Activated naive CD4-positive, alpha-beta T cell treated with anti-CD3 and anti-CD28 coated beads, Interleukin-2, amount 10 ng/mL, durations not matched to agents 7 days and 5 days (primary cell): Measurements from ENCODE around the gene PFDN2.
"Not testable (repeated sequence)": the region's sequence is repeated elsewhere in the genome, so short reads cannot be mapped to it uniquely, and the experiment has no call there.

Source experiments
- CTCF ChIA-PET: fragments of 350-600 bp; sonication (Branson Sonifier 250); formaldehyde crosslinking; loops from one replicate; lab custom pipeline; 2021; ENCODE audit warnings: antibody characterized with exemption; lab: Charles Lee
- DNase-seq: peaks from one replicate; pipeline ENCODE4 v3.0.0-alpha.2; 2020
- H3K27ac Mint-ChIP-seq: one replicate; pipeline ENCODE4 v1.8.0; 2021; ENCODE audit warnings: mild to moderate bottlenecking, moderate library complexity, mixed read lengths
- H3K27me3 Mint-ChIP-seq: one replicate; pipeline ENCODE4 v1.8.0; 2021; ENCODE audit warnings: mild to moderate bottlenecking, mixed read lengths
- H3K36me3 Mint-ChIP-seq: one replicate; pipeline ENCODE4 v1.8.0; 2021; ENCODE audit warnings: mixed read lengths
- H3K4me1 Mint-ChIP-seq: one replicate; pipeline ENCODE4 v1.8.0; 2021; ENCODE audit warnings: mixed read lengths
- H3K4me3 Mint-ChIP-seq: one replicate; pipeline ENCODE4 v1.8.0; 2021; ENCODE audit warnings: mild to moderate bottlenecking, moderate library complexity, mixed read lengths
- H3K9me3 Mint-ChIP-seq: one replicate; pipeline ENCODE4 v1.8.0; 2021; ENCODE audit warnings: mixed read lengths

Gene PFDN2

GRCh38 chr1:161131523-161132409 is 13.9 kb upstream of the PFDN2 start:
- peak overlapping the region; percentile 86 for H3K27ac Mint-ChIP-seq
- no peaks in the 10 kb centered on the region for H3K27me3 Mint-ChIP-seq
- CTCF ChIA-PET, result interaction anchor here (0.8 to 1.4 kb wide), 5 partner anchors 14 to 134 kb away, joined by 3 to 4 read pairs (median 4); partner anchors contain the start of genes ARHGAP30, NIT1 and PFDN2
- peaks cover 59% of the 10 kb centered on the region for H3K4me1 Mint-ChIP-seq
- DNase-seq, result no peak
- H3K4me3 Mint-ChIP-seq, result no peak overlapping the region
- peaks cover 37% of the 10 kb centered on the region for H3K36me3 Mint-ChIP-seq
- no peaks in the 10 kb centered on the region for H3K9me3 Mint-ChIP-seq

GRCh38 chr1:161130266-161130665 is 12.4 kb upstream of the PFDN2 start:
- H3K9me3 Mint-ChIP-seq, result no peaks in the 10 kb centered on the region
- CTCF ChIA-PET, result interaction anchor here (0.6 kb wide), 1 partner anchor 53 kb away, joined by 4 read pairs; no protein-coding TSS in a partner anchor
- no peaks in the 10 kb centered on the region for H3K27me3 Mint-ChIP-seq
- peak overlapping the region; percentile 25 for H3K4me3 Mint-ChIP-seq
- H3K4me1 Mint-ChIP-seq, result peaks cover 62% of the 10 kb centered on the region
- H3K27ac Mint-ChIP-seq, result peak overlapping the region; percentile 24
- peaks cover 47% of the 10 kb centered on the region for H3K36me3 Mint-ChIP-seq
- no peak for DNase-seq

GRCh38 chr1:161128591-161129420 is 11.0 kb upstream of the PFDN2 start:
- H3K4me3 Mint-ChIP-seq, result no peak overlapping the region
- CTCF ChIA-PET, result interaction anchor here (1.1 kb wide), 1 partner anchor 10 kb away, joined by 3 read pairs; no protein-coding TSS in a partner anchor
- peak overlapping the region; percentile 31 for H3K27ac Mint-ChIP-seq
- no peak for DNase-seq
- H3K27me3 Mint-ChIP-seq, result no peaks in the 10 kb centered on the region
- H3K9me3 Mint-ChIP-seq, result no peaks in the 10 kb centered on the region
- peaks cover 51% of the 10 kb centered on the region for H3K36me3 Mint-ChIP-seq
- peaks cover 59% of the 10 kb centered on the region for H3K4me1 Mint-ChIP-seq

- Mint-ChIP-seq H3K4me3 (no peak overlapping the region), H3K27ac (no peak overlapping the region), H3K4me1 (peaks cover 59% of the 10 kb centered on the region), H3K36me3 (peaks cover 60% of the 10 kb centered on the region), H3K9me3 (no peaks in the 10 kb centered on the region), H3K27me3 (no peaks in the 10 kb centered on the region)
- DNase-seq, result no peak
- CTCF ChIA-PET, result interaction anchor here (1.1 to 1.4 kb wide), 2 partner anchors 9 to 13 kb away, joined by 4 read pairs; no protein-coding TSS in a partner anchor
These were observed 9.8 kb upstream of the PFDN2 start for GRCh38 chr1:161127649-161128048.

- Mint-ChIP-seq H3K36me3 (peaks cover 65% of the 10 kb centered on the region), H3K27ac (no peak overlapping the region), H3K9me3 (no peaks in the 10 kb centered on the region), H3K27me3 (no peaks in the 10 kb centered on the region), H3K4me3 (no peak overlapping the region), H3K4me1 (peaks cover 50% of the 10 kb centered on the region)
- no peak for DNase-seq
- CTCF ChIA-PET, result interaction anchor here (1.6 kb wide), 1 partner anchor 18 kb away, joined by 4 read pairs; no protein-coding TSS in a partner anchor
These were observed 5.1 kb upstream of the PFDN2 start for GRCh38 chr1:161122967-161123366.

GRCh38 chr1:161121834-161122233 is 4.0 kb upstream of the PFDN2 start:
- Mint-ChIP-seq H3K36me3 (peaks cover 54% of the 10 kb centered on the region), H3K4me3 (no peak overlapping the region), H3K9me3 (no peaks in the 10 kb centered on the region), H3K4me1 (peaks cover 45% of the 10 kb centered on the region), H3K27me3 (no peaks in the 10 kb centered on the region), H3K27ac (no peak overlapping the region)
- DNase-seq, result no peak
- CTCF ChIA-PET, result interaction anchor here (0.7 to 1.6 kb wide), 3 partner anchors 17 to 44 kb away, joined by 3 to 4 read pairs (median 4); partner anchors contain the start of gene PPOX

GRCh38 chr1:161121042-161121650 is 3.3 kb upstream of the PFDN2 start:
- peak overlapping the region; percentile 75 for H3K27ac Mint-ChIP-seq
- H3K4me1 Mint-ChIP-seq, result peaks cover 48% of the 10 kb centered on the region
- no peaks in the 10 kb centered on the region for H3K27me3 Mint-ChIP-seq
- CTCF ChIA-PET, result interaction anchor here (1.6 kb wide), 2 partner anchors 20 to 45 kb away, joined by 4 read pairs; partner anchors contain the start of gene PPOX
- H3K9me3 Mint-ChIP-seq, result no peaks in the 10 kb centered on the region
- H3K36me3 Mint-ChIP-seq, result peaks cover 54% of the 10 kb centered on the region
- no peak overlapping the region for H3K4me3 Mint-ChIP-seq
- no peak for DNase-seq

- Mint-ChIP-seq H3K4me1 (peaks cover 57% of the 10 kb centered on the region), H3K4me3 (peak overlapping the region; percentile 89), H3K27ac (peak overlapping the region; percentile 97), H3K36me3 (peaks cover 50% of the 10 kb centered on the region), H3K27me3 (no peaks in the 10 kb centered on the region), H3K9me3 (no peaks in the 10 kb centered on the region)
- DNase-seq, result peak; percentile 73
- CTCF ChIA-PET, result interaction anchor here (0.9 to 1.0 kb wide), 4 partner anchors 8 to 22 kb away, joined by 3 to 4 read pairs (median 4); partner anchors contain the start of gene DEDD
These were observed 1.5 kb upstream of the PFDN2 start for GRCh38 chr1:161119092-161119903.

- CTCF ChIA-PET, result interaction anchor here (1.0 to 1.4 kb wide), 2 partner anchors 15 to 18 kb away, joined by 3 to 4 read pairs; no protein-coding TSS in a partner anchor
- H3K9me3 Mint-ChIP-seq, DNase-seq, H3K27me3 Mint-ChIP-seq: not testable (repeated sequence)
- H3K27ac Mint-ChIP-seq, result peak overlapping the region; percentile 97
- peaks cover 73% of the 10 kb centered on the region for H3K4me1 Mint-ChIP-seq
- peaks cover 38% of the 10 kb centered on the region for H3K36me3 Mint-ChIP-seq
- H3K4me3 Mint-ChIP-seq, result peak overlapping the region; percentile 89
These were observed 1.9 kb downstream of the PFDN2 start for GRCh38 chr1:161115961-161116360.

GRCh38 chr1:161115132-161115711 is 2.6 kb downstream of the PFDN2 start:
- Mint-ChIP-seq H3K9me3 (no peaks in the 10 kb centered on the region), H3K4me1 (peaks cover 70% of the 10 kb centered on the region), H3K27ac (peak overlapping the region; percentile 97), H3K27me3 (no peaks in the 10 kb centered on the region), H3K36me3 (peaks cover 32% of the 10 kb centered on the region), H3K4me3 (no peak overlapping the region)
- no peak for DNase-seq
- CTCF ChIA-PET, result no interaction called here

GRCh38 chr1:161114556-161114955 is 3.3 kb downstream of the PFDN2 start:
- Mint-ChIP-seq H3K27me3 (no peaks in the 10 kb centered on the region), H3K27ac (no peak overlapping the region), H3K36me3 (peaks cover 27% of the 10 kb centered on the region), H3K4me3 (no peak overlapping the region), H3K4me1 (peaks cover 63% of the 10 kb centered on the region), H3K9me3 (no peaks in the 10 kb centered on the region)
- no peak for DNase-seq
- CTCF ChIA-PET, result no interaction called here

GRCh38 chr1:161113915-161114314 is 3.9 kb downstream of the PFDN2 start:
- no peak overlapping the region for H3K27ac Mint-ChIP-seq
- peaks cover 57% of the 10 kb centered on the region for H3K4me1 Mint-ChIP-seq
- no peak overlapping the region for H3K4me3 Mint-ChIP-seq
- CTCF ChIA-PET, result no interaction called here
- no peaks in the 10 kb centered on the region for H3K27me3 Mint-ChIP-seq
- no peak for DNase-seq
- peaks cover 27% of the 10 kb centered on the region for H3K36me3 Mint-ChIP-seq
- no peaks in the 10 kb centered on the region for H3K9me3 Mint-ChIP-seq
